ENCODE data around the gene PNPLA5.

DNA sequence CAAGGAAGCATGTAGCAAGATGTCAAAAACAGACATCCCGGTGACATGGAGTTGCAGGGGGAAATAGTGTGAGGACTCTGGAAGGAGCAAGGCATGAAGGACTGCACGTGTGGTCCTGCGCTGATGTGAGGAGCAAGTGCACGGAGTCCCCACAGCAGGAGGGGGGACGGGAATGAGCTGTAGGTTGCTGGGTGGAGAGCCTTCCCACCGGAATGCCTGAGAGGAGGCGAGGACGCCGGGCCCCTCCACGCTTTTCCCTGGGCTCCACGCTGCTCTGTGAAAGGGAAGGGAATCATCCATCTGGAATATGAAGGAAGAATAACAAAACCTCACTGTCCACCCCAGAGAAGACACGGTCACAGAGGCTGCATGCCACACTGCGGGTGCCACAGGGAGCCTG, 56.1 kb downstream of the PNPLA5 start:
- TF ChIP-seq, protein P1, sequence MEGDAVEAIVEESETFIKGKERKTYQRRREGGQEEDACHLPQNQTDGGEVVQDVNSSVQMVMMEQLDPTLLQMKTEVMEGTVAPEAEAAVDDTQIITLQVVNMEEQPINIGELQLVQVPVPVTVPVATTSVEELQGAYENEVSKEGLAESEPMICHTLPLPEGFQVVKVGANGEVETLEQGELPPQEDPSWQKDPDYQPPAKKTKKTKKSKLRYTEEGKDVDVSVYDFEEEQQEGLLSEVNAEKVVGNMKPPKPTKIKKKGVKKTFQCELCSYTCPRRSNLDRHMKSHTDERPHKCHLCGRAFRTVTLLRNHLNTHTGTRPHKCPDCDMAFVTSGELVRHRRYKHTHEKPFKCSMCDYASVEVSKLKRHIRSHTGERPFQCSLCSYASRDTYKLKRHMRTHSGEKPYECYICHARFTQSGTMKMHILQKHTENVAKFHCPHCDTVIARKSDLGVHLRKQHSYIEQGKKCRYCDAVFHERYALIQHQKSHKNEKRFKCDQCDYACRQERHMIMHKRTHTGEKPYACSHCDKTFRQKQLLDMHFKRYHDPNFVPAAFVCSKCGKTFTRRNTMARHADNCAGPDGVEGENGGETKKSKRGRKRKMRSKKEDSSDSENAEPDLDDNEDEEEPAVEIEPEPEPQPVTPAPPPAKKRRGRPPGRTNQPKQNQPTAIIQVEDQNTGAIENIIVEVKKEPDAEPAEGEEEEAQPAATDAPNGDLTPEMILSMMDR (conservative IDR thresholded peaks at IDR 0.05 in 1 of 2, IDR thresholded peaks at IDR 0.05 in 1 of 2; ENCODE audit: low read depth in 1 of 2, low read length in 2 of 2): no peak
- no peak for TF ChIP-seq EZH2 (IDR thresholded peaks at IDR 0.05; ENCODE audit: low read length, missing control alignments)

Data from fibroblast of lung (primary cell).